Central memory CD8-positive, alpha-beta T cell (primary cell): Measurements from ENCODE around the gene APCDD1L.
"Not testable (repeated sequence)": the region's sequence is repeated elsewhere in the genome, so short reads cannot be mapped to it uniquely, and the experiment has no call there.

Source experiments
- ATAC-seq: fragments of 150-1000 bp; cut with Tn5 transposase; replicated peaks from 2 replicates; pipeline ENCODE4 v1.10.0; 2022; ENCODE audit warnings: mild to moderate bottlenecking, moderate FRiP score, moderate number of reproducible peaks; ENCODE audit not compliant: poor library complexity, severe bottlenecking; ENCODE audit errors: extremely low read depth
- DNase-seq, 2 donors: peaks; one replicate each; pipeline ENCODE4 v3.0.0; 2021; ENCODE audit warnings: low spot score in 2 of 2
- H3K27ac Mint-ChIP-seq: one replicate; pipeline ENCODE4 v1.8.0; 2022; ENCODE audit warnings: low read depth, mild to moderate bottlenecking, moderate library complexity, mixed read lengths
- H3K27me3 Mint-ChIP-seq: one replicate; pipeline ENCODE4 v1.8.0; 2022; ENCODE audit warnings: mixed read lengths
- H3K36me3 Mint-ChIP-seq: one replicate; pipeline ENCODE4 v1.8.0; 2022; ENCODE audit warnings: mild to moderate bottlenecking, moderate library complexity, mixed read lengths; ENCODE audit not compliant: insufficient read depth
- H3K4me1 Mint-ChIP-seq: one replicate; pipeline ENCODE4 v1.8.0; 2022; ENCODE audit warnings: mixed read lengths
- H3K4me3 Mint-ChIP-seq: one replicate; pipeline ENCODE4 v1.8.0; 2022; ENCODE audit warnings: mild to moderate bottlenecking, moderate library complexity, mixed read lengths
- H3K9me3 Mint-ChIP-seq: one replicate; pipeline ENCODE4 v1.8.0; 2022; ENCODE audit warnings: mixed read lengths

APCDD1L gene

GRCh38 chr20:58518896-58519593, 3.8 kb upstream of the APCDD1L start:
- Mint-ChIP-seq H3K4me1 (no peaks in the 10 kb centered on the region), H3K36me3 (peaks cover 3% of the 10 kb centered on the region), H3K4me3 (no peak overlapping the region), H3K27me3 (peaks cover 54% of the 10 kb centered on the region), H3K27ac (no peak overlapping the region), H3K9me3 (no peaks in the 10 kb centered on the region)
- ATAC-seq: no peak
- no peak for DNase-seq

GRCh38 chr20:58518387-58518786, 3.2 kb upstream of the APCDD1L start:
- no peak for DNase-seq
- H3K27ac Mint-ChIP-seq: no peak overlapping the region
- H3K36me3 Mint-ChIP-seq: peaks cover 3% of the 10 kb centered on the region
- no peak for ATAC-seq
- H3K9me3 Mint-ChIP-seq: no peaks in the 10 kb centered on the region
- no peaks in the 10 kb centered on the region for H3K4me1 Mint-ChIP-seq
- peaks cover 60% of the 10 kb centered on the region for H3K27me3 Mint-ChIP-seq
- no peak overlapping the region for H3K4me3 Mint-ChIP-seq

GRCh38 chr20:58514321-58515232, 622 bp downstream of the APCDD1L start:
- no peak for DNase-seq
- Mint-ChIP-seq H3K36me3 (no peaks in the 10 kb centered on the region), H3K27ac (no peak overlapping the region), H3K4me1 (no peaks in the 10 kb centered on the region), H3K9me3 (no peaks in the 10 kb centered on the region), H3K4me3 (no peak overlapping the region), H3K27me3 (peaks cover 74% of the 10 kb centered on the region)
- ATAC-seq: no peak

GRCh38 chr20:58513580-58514285, 1.5 kb downstream of the APCDD1L start:
- no peak for ATAC-seq
- Mint-ChIP-seq H3K36me3 (no peaks in the 10 kb centered on the region), H3K4me1 (no peaks in the 10 kb centered on the region), H3K9me3 (no peaks in the 10 kb centered on the region), H3K4me3 (no peak overlapping the region), H3K27me3 (peaks cover 70% of the 10 kb centered on the region), H3K27ac (no peak overlapping the region)
- no peak for DNase-seq

- no peak for DNase-seq
- Mint-ChIP-seq H3K36me3 (no peaks in the 10 kb centered on the region), H3K9me3 (no peaks in the 10 kb centered on the region), H3K27me3 (peaks cover 62% of the 10 kb centered on the region), H3K4me1 (no peaks in the 10 kb centered on the region), H3K27ac (no peak overlapping the region), H3K4me3 (no peak overlapping the region)
- ATAC-seq: no peak
These were observed 2.2 kb downstream of the APCDD1L start for GRCh38 chr20:58512808-58513552.

- H3K4me3 Mint-ChIP-seq: no peak overlapping the region
- ATAC-seq: no peak
These were observed 3.3 kb downstream of the APCDD1L start for GRCh38 chr20:58511861-58512260.

GRCh38 chr20:58511364-58511763, 3.8 kb downstream of the APCDD1L start:
- H3K4me3 Mint-ChIP-seq: no peak overlapping the region
- no peak for ATAC-seq
- no peak overlapping the region for H3K27ac Mint-ChIP-seq
- H3K27me3 Mint-ChIP-seq: peaks cover 48% of the 10 kb centered on the region
- no peaks in the 10 kb centered on the region for H3K4me1 Mint-ChIP-seq
- no peak for DNase-seq
- H3K36me3 Mint-ChIP-seq: no peaks in the 10 kb centered on the region
- no peaks in the 10 kb centered on the region for H3K9me3 Mint-ChIP-seq

More at GRCh38 chr20:58511861-58512260, 3.3 kb downstream of the APCDD1L start:
- peaks cover 51% of the 10 kb centered on the region for H3K27me3 Mint-ChIP-seq
- H3K4me1 Mint-ChIP-seq: no peaks in the 10 kb centered on the region
- no peak for DNase-seq
- no peak overlapping the region for H3K27ac Mint-ChIP-seq
- H3K9me3 Mint-ChIP-seq: no peaks in the 10 kb centered on the region
- no peaks in the 10 kb centered on the region for H3K36me3 Mint-ChIP-seq

GRCh38 chr20:58510921-58511320, 4.3 kb downstream of the APCDD1L start:
- ATAC-seq (no peak), DNase-seq (no peak)
- peaks cover 2% of the 10 kb centered on the region for H3K36me3 Mint-ChIP-seq
- no peaks in the 10 kb centered on the region for H3K4me1 Mint-ChIP-seq
- no peaks in the 10 kb centered on the region for H3K9me3 Mint-ChIP-seq
- H3K27ac Mint-ChIP-seq: no peak overlapping the region
- peaks cover 48% of the 10 kb centered on the region for H3K27me3 Mint-ChIP-seq
- H3K4me3 Mint-ChIP-seq: no peak overlapping the region

GRCh38 chr20:58508762-58509395, 6.3 kb downstream of the APCDD1L start:
- Mint-ChIP-seq H3K4me1 (no peaks in the 10 kb centered on the region), H3K4me3 (no peak overlapping the region), H3K27ac (no peak overlapping the region), H3K36me3 (peaks cover 2% of the 10 kb centered on the region), H3K9me3 (peaks cover 4% of the 10 kb centered on the region), H3K27me3 (peaks cover 41% of the 10 kb centered on the region)
- ATAC-seq (no peak), DNase-seq (no peak)

- not testable (repeated sequence) for ATAC-seq, H3K4me3 Mint-ChIP-seq, H3K27ac Mint-ChIP-seq, H3K4me1 Mint-ChIP-seq, H3K9me3 Mint-ChIP-seq, DNase-seq, H3K36me3 Mint-ChIP-seq
- peaks cover 24% of the 10 kb centered on the region for H3K27me3 Mint-ChIP-seq
These were observed 8.2 kb downstream of the APCDD1L start for GRCh38 chr20:58506999-58507398.

- Mint-ChIP-seq H3K27me3 (peaks cover 14% of the 10 kb centered on the region), H3K4me3 (no peak overlapping the region), H3K9me3 (peaks cover 4% of the 10 kb centered on the region), H3K27ac (no peak overlapping the region), H3K4me1 (no peaks in the 10 kb centered on the region), H3K36me3 (peaks cover 2% of the 10 kb centered on the region)
- DNase-seq (no peak), ATAC-seq (no peak)
These were observed 10.6 kb downstream of the APCDD1L start for GRCh38 chr20:58504566-58504965.

GRCh38 chr20:58503668-58504067, 11.5 kb downstream of the APCDD1L start:
- Mint-ChIP-seq H3K27me3 (peaks cover 20% of the 10 kb centered on the region), H3K4me1 (no peaks in the 10 kb centered on the region), H3K36me3 (peaks cover 2% of the 10 kb centered on the region), H3K9me3 (peaks cover 4% of the 10 kb centered on the region), H3K4me3 (no peak overlapping the region), H3K27ac (no peak overlapping the region)
- no peak for ATAC-seq
- DNase-seq: no peak
